ENCODE data around the gene NRXN3.
"Not testable (repeated sequence)": the region's sequence is repeated elsewhere in the genome, so short reads cannot be mapped to it uniquely, and the experiment has no call there.

NRXN3 gene

GRCh38 chr14:78970677-78971076 is 800.5 kb downstream of the NRXN3 start:
- DNase-seq = no peak

DNA sequence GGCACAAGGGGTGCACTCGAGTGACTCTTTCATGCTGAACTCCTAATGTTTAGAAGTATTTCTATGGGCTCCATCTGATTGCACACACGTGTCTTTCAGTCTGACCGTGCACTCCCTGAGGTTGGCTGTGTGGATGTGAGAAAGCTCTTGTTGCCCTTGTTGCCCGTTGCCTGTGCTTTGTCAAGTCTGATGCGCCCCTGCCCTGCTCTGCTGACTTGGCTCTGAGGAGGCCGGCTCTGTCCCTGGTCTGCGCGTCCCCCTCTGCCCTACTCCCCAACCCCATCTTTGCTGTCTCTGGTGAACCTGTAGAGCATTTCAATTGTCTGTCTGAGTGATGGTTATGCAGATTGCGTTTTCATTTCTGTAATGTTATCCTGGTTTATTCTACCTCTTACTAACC is 802.3 kb downstream of the NRXN3 start:
- DNase-seq = no peak

GRCh38 chr14:78974691-78975090 is 804.5 kb downstream of the NRXN3 start:
- no peak for DNase-seq

DNA sequence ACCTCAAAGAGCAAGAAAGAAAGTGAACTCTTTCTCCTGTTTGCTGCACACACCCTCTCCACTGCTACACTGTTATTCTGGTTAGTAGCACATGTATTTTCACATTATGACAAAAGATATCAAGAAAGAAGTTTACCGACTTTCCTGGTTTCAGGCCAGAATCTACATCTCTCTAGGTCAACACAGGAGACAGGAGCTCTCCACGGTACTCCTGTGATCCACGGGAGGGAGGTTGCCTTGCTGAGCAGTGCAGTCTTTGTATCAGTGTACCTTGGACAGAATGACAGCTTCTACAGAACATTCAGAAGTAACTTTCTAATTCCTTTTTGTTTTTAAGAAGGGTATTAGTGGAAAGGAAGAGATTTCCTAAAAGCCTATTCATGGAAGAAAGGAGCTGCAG is 805.6 kb downstream of the NRXN3 start:
- DNase-seq = no peak

DNA sequence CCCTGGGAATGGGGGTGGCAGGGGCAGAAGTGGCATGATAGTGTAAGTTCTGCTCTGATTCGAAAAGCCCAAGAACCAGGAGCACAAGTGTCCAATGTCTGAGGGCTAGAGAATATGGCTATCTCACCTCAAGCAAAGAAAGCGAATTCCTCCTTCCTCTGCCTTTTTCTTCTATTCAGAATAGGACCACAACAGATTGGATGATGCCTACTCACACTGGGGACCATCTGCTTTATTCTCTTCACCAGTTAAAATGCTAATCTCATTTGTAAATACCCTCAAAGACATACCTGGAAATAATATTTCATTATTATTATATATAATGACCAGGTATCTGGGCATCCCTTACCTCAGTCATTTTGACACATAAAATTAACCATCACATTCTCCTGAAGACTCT is 808.7 kb downstream of the NRXN3 start:
- DNase-seq = no peak

DNA sequence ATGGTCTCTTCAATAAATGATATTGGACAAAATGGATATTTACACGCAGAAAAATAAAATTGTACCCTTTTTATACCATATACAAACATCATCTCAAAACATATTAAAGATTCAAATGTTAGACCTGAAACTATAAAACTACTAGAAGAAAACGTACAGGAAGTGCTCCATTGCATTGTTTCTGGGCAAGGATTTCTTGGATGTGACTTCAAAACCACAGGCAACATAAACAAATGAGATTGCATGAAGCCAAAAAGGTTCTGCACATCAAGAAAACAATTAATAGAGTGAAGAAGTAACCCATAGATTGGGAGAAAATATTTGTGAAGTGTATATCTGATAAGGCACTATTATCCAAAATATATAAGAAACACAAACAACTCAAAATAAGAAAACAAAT is 812.4 kb downstream of the NRXN3 start:
- DNase-seq = no peak

DNA sequence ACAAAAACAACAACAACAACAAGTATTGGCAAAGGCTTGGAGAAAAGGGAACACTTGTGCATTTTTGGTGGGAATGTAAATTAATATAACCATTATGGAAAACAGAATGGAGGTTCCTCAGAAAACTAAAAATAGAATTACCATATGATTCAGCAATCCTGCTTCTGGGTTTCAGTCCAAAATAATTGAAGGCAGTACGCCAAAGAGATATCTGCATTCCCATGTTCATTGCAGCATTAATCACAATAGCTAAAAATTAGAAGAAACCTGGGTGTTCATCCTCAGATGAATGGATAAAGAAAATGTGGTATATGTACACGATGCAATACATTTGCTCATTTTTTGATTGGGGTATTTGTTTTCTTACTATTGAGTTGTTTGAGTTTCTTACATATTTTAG is 813.0 kb downstream of the NRXN3 start:
- no peak for DNase-seq

DNA sequence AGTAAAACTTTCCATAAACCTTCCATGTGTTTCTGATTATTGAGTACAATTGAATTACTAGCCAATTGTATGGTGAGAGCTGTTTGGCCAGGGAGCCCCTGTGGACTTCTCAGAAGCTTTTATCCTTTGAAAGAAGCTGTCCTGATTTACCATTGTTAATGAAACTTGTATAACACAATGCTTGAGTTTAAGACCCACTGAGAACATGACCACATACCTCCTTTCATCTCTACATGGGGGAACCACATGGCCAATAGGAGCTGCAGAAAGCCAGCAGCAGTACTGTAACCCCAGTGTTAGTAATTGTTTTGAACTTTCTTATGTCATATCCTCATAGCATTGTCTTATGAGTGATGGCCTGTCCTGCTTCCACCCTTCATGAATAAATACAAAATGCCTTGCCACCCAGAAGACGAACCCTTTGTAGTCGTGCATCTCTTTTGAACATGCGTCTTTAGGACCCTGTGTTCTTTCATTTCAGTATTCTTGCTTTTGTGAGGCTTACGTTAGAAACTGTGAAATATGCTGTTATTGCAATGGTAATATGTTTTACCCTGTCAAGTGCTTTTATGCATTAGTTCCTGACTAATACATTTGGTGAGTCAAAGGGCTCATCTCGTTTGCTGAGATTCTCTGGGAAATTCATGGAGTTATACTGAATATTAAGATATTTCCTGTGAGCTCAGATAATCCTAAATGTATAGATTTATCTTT is 815.7 kb downstream of the NRXN3 start:
- DNase-seq = no peak

DNA sequence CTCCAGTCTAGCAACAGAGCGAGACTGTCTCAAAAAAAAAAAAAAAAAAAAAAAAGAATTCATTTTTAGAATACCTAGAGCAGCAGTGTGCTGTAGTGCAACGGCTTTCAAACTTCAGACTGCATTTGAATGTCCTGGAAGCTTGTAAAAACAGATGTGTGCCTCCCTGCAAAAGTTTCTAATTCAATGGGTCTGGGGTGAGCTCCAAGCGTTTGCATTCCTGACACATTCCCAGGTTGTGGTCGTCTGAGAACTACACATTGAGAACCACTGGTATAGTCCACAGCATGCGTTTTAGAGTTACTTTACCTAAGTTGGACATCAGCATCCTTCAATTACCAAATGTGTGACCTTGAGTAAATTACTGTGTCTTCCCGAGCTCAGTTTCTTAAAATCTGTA is 816.8 kb downstream of the NRXN3 start:
- DNase-seq = no peak

DNA sequence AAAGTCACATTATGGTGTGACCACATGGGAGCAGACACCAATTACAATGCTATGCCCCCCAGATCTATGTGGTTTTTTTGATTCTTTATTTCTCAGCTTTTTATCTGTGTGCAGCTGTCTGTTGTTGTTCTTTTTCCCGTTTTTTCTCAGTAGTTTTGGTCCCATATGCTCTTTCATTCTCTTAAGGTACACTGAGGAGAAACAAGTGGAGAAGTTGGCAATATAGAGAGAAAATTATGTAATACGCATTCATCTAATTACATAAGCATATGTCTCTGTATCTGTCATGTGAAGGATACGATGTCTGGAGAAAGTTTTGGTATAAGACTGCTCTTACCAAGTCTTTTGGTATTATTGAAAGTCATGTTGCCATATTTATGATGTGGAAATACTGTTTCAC is 819.0 kb downstream of the NRXN3 start:
- no peak for DNase-seq

DNA sequence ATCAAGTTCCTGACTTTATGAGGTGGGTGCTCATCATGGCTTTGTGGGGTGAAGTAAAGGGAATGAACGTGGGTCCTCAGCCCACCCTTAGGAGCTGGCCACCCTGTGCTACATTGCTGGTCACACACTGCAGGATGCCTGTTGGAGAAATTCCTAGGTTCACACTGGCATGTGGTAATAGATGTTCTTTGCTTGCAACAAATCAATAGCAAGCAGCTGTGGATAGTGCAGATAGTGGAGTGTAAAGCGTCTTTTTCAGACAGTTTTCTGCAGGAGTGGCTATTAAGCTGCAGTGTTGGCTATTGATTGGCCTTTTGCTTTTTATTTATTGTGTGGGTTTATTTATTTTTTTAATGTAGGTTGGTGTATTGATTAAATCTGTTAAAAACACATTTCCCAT is 822.7 kb downstream of the NRXN3 start:
- no peak for DNase-seq

DNA sequence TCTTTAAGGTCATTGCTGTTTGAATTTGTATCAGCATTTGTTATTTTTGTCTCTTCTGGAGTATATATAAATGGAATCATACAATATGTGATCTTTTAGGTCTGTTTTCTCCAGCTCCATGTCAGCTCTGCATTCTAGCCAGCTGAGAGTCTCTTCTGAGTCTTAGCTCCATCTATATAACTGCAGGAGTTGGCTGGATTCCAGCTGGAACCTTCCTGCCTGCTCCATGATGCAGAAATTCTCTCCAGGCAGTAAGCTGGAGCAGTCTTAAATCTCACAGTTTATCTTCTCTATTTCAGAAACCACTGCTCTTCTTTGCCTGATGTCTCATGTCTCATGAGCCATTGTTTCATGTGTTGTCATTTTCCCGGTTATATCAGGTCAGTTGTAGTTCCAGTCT is 827.6 kb downstream of the NRXN3 start:
- DNase-seq = no peak

DNA sequence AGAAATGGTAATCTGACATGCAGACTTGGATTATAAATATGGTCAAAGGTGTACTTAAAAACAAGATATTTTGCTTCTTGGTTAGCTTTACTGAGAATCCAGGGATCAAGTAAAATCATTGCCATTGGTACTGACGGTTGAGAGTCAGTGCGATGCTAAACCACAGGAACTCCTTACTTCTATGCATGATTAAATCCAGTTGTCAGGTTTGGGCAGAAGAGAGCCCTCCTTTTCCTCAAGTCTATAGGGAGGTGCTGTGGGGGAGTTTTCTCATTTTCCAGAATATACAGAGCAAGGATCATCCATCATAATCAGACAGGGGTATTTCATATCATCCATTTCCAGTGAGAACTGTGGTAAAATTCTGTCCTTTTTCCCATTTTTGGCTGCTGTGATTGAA is 839.1 kb downstream of the NRXN3 start:
- no peak for DNase-seq

- no peak for DNase-seq
Observed at GRCh38 chr14:79011091-79011919, 841.1 kb downstream of the NRXN3 start.

DNA sequence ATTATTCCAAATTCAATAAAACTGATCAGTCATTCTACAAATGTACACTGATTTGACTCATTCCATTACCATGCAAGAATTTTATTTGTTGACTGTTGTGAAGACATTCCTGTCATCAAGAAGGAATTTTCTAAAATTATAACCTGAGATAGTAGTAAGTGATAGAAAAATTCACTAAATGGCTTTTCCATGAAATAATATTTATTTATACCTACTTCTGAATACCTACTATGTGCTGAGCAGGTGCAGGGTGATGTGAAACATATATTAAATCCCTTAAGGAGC is 841.7 kb downstream of the NRXN3 start:
- DNase-seq = no peak

DNA sequence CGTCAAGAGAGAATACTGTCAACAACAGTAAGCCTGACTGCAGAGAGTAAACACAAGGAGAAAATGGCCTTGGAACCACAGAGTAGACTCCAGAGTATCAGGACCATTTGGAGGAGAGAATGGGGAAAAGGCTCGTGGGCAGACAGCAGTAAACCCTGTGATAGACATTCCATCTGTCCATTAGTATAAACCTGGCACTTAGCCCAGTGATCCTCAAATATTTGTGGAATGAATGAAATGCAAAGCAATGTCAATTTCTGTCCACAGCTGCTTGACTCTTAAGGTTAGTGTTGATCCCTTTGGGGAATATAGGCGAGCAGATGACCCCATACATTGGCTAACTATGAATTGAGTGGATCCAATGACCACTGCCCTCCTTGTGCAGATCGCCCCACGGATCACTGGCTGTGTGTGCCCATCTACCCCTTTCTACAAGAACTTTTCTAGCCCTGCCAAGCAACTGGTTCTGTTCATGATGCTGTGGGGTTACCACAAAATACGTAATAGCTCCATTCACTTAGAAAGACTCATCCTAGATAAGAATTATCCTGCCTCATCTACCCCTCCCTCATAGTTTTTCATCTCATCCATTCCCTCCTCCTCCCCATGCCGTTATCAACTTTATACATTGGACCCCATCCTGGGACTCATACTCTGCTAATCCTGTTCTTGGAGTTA is 846.8 kb downstream of the NRXN3 start:
- no peak for DNase-seq

GRCh38 chr14:79017561-79017960 is 847.4 kb downstream of the NRXN3 start:
- DNase-seq = no peak

DNA sequence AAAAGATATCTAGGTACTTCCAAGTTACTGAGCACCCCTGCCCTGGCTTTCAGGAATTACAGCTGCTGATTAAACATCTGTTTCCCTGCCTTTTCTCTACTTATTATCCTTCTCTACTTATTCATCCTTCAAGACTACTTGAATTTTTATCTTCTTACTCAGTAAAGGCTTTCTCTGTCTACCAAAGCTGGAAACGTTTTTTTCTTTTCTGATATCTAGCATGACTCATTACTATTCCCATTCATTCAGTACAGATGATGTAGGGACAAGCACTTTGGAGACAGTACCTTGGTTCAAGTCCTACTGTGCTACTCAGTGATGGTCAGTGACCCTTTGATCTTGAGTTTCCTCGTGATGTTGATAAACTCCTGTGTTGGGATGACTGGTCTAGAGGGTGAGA is 848.7 kb downstream of the NRXN3 start:
- no peak for DNase-seq

DNA sequence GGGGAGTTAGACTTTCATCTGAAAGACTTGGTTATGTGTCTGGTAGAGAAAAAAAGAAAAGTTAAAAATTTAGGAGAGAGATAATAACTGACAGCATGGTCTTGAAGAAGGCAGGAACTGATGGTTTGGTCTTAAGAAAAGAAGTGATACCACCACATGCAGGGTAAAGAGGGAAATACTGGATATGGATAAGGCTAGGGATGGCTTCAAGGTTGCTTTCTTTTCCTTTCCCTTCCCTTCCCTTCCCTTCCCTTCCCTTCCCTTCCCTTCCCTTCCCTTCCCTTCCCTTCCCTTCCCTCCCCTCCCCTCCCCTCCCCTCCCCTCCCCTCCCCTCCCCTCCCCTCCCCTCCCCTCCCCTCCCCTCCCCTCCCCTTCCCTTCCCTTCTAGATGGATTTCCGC is 849.7 kb downstream of the NRXN3 start:
- DNase-seq = not testable (repeated sequence)

DNA sequence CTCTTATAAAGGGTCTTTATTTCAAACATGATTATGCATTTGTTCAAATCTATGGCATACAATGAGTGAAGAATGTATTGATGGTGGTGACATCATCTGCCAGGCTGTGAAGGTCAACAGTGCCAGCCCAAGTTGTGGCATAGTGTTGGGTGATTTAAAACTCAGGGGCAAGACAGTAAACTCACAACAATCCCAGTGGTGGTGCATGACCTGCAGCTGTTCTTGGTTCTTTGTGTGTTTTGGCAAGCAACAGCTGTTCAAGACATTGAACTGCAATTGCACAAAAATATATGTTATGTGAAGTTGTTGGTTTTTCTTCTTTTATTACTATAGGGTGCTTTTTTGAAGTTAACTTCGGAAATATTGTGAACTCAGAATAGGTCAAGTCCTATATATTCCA is 851.6 kb downstream of the NRXN3 start:
- DNase-seq = no peak

DNA sequence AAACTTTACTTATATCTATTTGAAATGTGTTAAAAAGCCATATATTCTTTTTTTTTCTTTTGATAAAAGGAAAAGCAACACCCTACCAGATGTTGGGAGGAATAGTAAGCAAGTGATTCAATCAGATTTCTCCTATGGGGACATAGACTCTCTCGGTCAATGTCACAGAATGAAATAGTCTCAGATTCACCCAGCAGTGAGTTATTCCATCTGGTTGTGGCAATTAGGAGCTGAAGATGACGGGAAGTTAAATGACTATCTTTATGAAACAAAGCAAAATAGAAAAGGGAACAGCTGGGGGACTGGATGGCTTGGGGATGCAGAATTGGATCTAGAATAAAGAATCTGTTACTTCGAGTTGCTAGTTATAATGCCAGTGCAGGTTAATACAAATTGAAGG is 857.0 kb downstream of the NRXN3 start:
- DNase-seq = no peak

GRCh38 chr14:79028281-79028680 is 858.1 kb downstream of the NRXN3 start:
- no peak for DNase-seq

DNA sequence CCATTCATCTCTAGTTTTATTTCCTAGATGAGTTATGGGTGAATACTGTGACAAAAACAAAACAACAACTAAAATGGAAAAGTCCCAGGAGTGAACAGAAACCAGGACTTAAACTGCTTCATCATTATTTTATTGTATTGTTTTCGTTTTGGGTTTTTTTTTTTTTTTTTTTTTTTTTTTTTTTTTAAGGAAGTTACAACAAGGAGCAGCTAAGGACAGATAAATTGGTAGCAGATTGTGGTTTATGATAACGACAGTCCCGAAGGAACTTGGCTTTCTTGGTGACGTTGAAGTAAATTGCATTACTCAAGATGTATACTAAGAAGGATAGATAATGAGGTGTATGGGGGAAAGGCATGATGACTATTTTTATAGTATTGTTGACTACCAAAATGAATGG is 866.3 kb downstream of the NRXN3 start:
- no peak for DNase-seq

- DNase-seq = no peak
Observed at GRCh38 chr14:79037106-79037505, 866.9 kb downstream of the NRXN3 start.
